Measurements from ENCODE around the gene PTPN3.

Gene PTPN3

GRCh38 chr9:109454041-109454440, 44.1 kb downstream of the PTPN3 start:
- DNase-seq (ENCODE audit: low read depth, low spot score), result no peak

- DNase-seq (ENCODE audit: low read depth, low spot score), result no peak
These were observed 44.8 kb downstream of the PTPN3 start for GRCh38 chr9:109453210-109453842.

- DNase-seq (ENCODE audit: low read depth, low spot score), result no peak
These were observed 45.3 kb downstream of the PTPN3 start for GRCh38 chr9:109452761-109453160.

GRCh38 chr9:109451311-109452025, 46.6 kb downstream of the PTPN3 start:
- DNase-seq (ENCODE audit: low read depth, low spot score), result no peak

GRCh38 chr9:109450346-109450745, 47.8 kb downstream of the PTPN3 start:
- no peak for DNase-seq (ENCODE audit: low read depth, low spot score)

- DNase-seq (ENCODE audit: low read depth, low spot score), result no peak
These were observed 48.9 kb downstream of the PTPN3 start for GRCh38 chr9:109449036-109449798.

- no peak for DNase-seq (ENCODE audit: low read depth, low spot score)
These were observed 49.9 kb downstream of the PTPN3 start for GRCh38 chr9:109448223-109448622.

- DNase-seq (ENCODE audit: low read depth, low spot score), result no peak
These were observed 50.6 kb downstream of the PTPN3 start for GRCh38 chr9:109447329-109448076.

GRCh38 chr9:109444771-109445320, 53.3 kb downstream of the PTPN3 start:
- no peak for DNase-seq (ENCODE audit: low read depth, low spot score)

- DNase-seq (ENCODE audit: low read depth, low spot score), result no peak
These were observed 55.4 kb downstream of the PTPN3 start for GRCh38 chr9:109442716-109443115.

GRCh38 chr9:109441296-109441695, 56.8 kb downstream of the PTPN3 start:
- DNase-seq (ENCODE audit: low read depth, low spot score), result no peak

- DNase-seq (ENCODE audit: low read depth, low spot score), result peak; percentile 11
These were observed 57.3 kb downstream of the PTPN3 start for GRCh38 chr9:109440797-109441287.

- DNase-seq (ENCODE audit: low read depth, low spot score), result no peak
These were observed 58.0 kb downstream of the PTPN3 start for GRCh38 chr9:109440117-109440515.

- no peak for DNase-seq (ENCODE audit: low read depth, low spot score)
These were observed 58.6 kb downstream of the PTPN3 start for GRCh38 chr9:109439378-109440116.

GRCh38 chr9:109437286-109437685, 60.8 kb downstream of the PTPN3 start:
- DNase-seq (ENCODE audit: low read depth, low spot score), result no peak

GRCh38 chr9:109436071-109436470, 62.0 kb downstream of the PTPN3 start:
- DNase-seq (ENCODE audit: low read depth, low spot score), result no peak

GRCh38 chr9:109433476-109433875, 64.6 kb downstream of the PTPN3 start:
- no peak for DNase-seq (ENCODE audit: low read depth, low spot score)

- no peak for DNase-seq (ENCODE audit: low read depth, low spot score)
These were observed 67.9 kb downstream of the PTPN3 start for GRCh38 chr9:109430231-109430630.

- DNase-seq (ENCODE audit: low read depth, low spot score), result no peak
These were observed 69.3 kb downstream of the PTPN3 start for GRCh38 chr9:109428854-109429253.

GRCh38 chr9:109427886-109428285, 70.2 kb downstream of the PTPN3 start:
- no peak for DNase-seq (ENCODE audit: low read depth, low spot score)

All from activated naive CD8-positive, alpha-beta T cell treated with anti-CD3 and anti-CD28 coated beads, Interleukin-2, amount 50 U/mL, for 16 hours (primary cell).